ENCODE measurements around the gene EFCAB12. TPM values are rescaled to one million over a fixed set of nuclear protein-coding genes. Genes with fewer than 3 reads are reported as not detected.
"Not testable (repeated sequence)": the region's sequence is repeated elsewhere in the genome, so short reads cannot be mapped to it uniquely, and the experiment has no call there.

EFCAB12 gene
- total RNA-seq, 1 donor from 2014 or later, result 0.50 TPM

- not testable (repeated sequence) for DNase-seq (ENCODE audit: low read depth)
Observed at GRCh38 chr3:129393760-129394564, 34.5 kb downstream of the EFCAB12 start.

GRCh38 chr3:129393271-129393670, 35.2 kb downstream of the EFCAB12 start:
- DNase-seq (ENCODE audit: low read depth), result no peak

GRCh38 chr3:129392106-129392887, 36.1 kb downstream of the EFCAB12 start:
- peak; percentile 26 for DNase-seq (ENCODE audit: low read depth)

GRCh38 chr3:129391583-129391982, 36.9 kb downstream of the EFCAB12 start:
- DNase-seq (ENCODE audit: low read depth), result not testable (repeated sequence)

GRCh38 chr3:129389572-129389937, 38.9 kb downstream of the EFCAB12 start:
- DNase-seq (ENCODE audit: low read depth), result no peak

- DNase-seq (ENCODE audit: low read depth), result peak; percentile 63
Observed at GRCh38 chr3:129388791-129389571, 39.5 kb downstream of the EFCAB12 start.

GRCh38 chr3:129387487-129387886, 40.9 kb downstream of the EFCAB12 start:
- DNase-seq (ENCODE audit: low read depth), result no peak

GRCh38 chr3:129386984-129387383, 41.5 kb downstream of the EFCAB12 start:
- no peak for DNase-seq (ENCODE audit: low read depth)

GRCh38 chr3:129385507-129385906, 42.9 kb downstream of the EFCAB12 start:
- not testable (repeated sequence) for DNase-seq (ENCODE audit: low read depth)

- no peak for DNase-seq (ENCODE audit: low read depth)
Observed at GRCh38 chr3:129384594-129385323, 43.7 kb downstream of the EFCAB12 start.

- not testable (repeated sequence) for DNase-seq (ENCODE audit: low read depth)
Observed at GRCh38 chr3:129384103-129384502, 44.3 kb downstream of the EFCAB12 start.

- DNase-seq (ENCODE audit: low read depth), result peak; percentile 36
Observed at GRCh38 chr3:129383292-129383860, 45.1 kb downstream of the EFCAB12 start.

- DNase-seq (ENCODE audit: low read depth), result no peak
Observed at GRCh38 chr3:129382366-129382765, 46.1 kb downstream of the EFCAB12 start.

- no peak for DNase-seq (ENCODE audit: low read depth)
Observed at GRCh38 chr3:129379582-129380358, 48.7 kb downstream of the EFCAB12 start.

- DNase-seq (ENCODE audit: low read depth), result no peak
Observed at GRCh38 chr3:129378949-129379348, 49.5 kb downstream of the EFCAB12 start.

GRCh38 chr3:129377615-129378014, 50.8 kb downstream of the EFCAB12 start:
- DNase-seq (ENCODE audit: low read depth), result no peak

- DNase-seq (ENCODE audit: low read depth), result no peak
Observed at GRCh38 chr3:129375099-129375498, 53.3 kb downstream of the EFCAB12 start.

GRCh38 chr3:129371041-129371826, 57.2 kb downstream of the EFCAB12 start:
- DNase-seq (ENCODE audit: low read depth), result no peak

GRCh38 chr3:129370248-129370964, 58.0 kb downstream of the EFCAB12 start:
- no peak for DNase-seq (ENCODE audit: low read depth)
